ENCODE measurements around the gene CRACDL.

Gene CRACDL

DNA sequence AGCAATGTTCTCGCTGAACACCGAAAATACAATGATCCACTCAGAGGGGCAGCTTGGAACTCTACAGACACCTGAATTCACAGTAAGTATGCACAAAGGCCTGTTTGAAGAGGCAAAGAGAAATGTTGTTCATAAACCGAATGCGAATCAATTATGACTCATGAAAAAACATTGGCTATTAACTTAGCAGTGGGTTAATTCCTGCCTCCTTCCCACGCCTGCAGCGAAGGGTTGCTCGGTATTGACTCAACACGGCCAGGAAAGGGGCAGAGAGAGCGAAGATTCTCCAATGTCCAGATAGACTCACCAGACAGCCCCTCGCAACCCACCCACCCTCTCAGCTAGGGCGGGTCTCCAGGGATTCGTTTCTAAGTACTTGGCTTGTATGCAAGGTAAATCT, 9.4 kb downstream of the CRACDL start:
- no peak for DNase-seq

DNA sequence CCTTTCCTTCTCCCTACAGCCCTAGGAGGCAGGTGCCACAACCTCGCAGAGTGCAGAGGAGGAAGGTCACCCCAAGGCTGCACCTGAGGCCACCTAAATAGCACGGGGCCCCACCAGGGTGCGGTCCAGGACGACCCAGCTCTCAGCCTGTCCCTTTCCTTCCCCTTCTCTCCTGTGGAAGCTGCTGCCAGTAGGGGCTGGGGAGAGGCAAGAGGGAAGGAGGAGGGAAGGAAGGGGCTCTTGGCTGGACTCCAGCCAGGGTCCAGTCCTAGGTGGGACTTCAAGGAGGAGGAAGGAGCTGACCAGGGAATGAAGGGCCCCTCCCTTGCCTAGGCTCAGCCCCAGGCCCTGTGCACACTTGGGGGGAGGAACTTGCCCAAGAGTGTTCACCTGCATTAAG, 11.1 kb downstream of the CRACDL start:
- DNase-seq = no peak

DNA sequence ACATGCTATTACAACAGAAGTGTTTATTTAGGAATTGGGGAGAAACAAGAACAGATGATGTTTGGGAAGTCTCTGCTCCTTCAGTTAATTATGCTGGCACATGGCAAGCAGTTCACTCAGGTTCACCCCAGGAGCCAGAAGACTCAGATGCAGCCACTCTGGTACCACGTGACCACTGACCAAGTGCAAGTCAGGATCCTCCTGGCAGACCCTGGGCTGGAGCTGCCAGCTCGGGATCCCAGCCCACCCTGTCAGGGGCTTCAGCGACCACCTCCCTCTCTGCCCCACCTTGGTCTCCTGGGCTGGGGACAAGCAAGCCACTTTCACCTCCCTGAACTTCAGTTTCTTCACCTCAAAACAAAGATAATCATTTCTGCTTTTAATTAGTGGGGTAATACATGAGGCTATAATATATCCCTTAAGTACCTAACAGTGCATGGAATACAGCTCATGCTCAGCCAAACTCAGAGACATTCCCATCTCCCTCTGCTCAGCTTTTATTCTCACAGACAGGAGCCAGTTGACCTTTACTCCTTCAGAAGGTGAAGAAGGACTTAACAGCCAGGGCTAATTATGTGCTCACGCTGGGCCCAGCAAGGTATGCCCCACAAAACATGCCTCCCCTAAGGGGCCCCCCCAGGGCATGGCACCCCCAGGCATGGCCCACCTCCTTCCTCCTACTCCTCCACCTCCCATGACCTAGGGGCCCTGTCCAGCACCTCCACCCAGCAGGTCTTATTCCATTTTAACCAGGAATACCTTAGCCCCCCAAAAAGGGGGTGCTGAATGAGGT, 11.8 kb downstream of the CRACDL start:
- DNase-seq = no peak

DNA sequence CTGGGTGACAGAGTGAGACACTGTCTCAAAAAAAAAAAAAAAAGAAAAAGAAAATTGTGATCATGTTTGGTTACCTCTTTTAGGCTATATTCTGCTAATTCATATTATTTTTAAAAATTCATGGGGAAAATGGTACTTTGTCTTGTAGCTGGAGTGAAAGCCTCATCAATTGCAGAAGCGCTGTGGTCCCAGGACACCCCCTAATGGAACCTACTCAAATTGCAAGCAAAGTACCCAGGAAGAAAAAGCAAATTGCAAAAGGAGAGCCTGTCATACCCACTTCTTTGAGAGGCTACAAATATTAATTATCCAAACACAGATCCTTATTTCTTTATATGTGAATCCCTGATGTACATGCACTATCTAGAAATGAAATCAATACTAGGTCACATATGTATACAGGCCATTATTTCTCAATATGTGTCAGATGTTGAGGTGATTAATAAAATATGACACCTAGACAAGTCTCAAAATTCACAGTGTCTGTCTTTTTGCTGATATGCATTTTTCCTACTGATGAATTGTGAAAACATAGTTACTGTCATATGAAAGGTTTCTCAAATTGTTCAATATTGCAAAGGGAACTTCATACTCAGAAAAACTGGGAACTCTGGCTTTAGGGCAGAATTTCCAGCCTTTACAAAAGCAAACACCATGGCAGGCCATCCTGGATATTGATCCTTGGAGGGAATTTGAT, 12.6 kb downstream of the CRACDL start:
- peak; percentile 27 to 34 for DNase-seq

DNA sequence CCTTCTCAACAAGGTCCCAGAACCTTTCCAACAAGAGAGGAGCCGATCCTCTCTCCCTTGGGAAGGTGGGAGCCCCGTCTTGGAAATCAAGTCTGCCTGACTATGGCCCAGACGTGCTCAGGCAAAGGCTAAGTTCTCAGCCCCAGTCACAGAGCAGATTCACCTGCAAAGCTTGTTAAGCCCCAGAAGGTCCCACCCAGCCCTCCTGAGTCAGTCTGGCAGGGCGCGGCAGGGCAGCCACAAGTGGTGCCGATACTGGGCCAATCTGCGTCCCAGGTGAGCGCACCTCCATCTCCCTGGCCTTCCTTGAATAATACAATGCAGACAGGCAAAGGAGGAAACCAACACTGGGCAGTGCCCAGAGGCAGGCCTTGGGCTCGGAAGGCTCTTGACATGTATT, 15.0 kb downstream of the CRACDL start:
- DNase-seq = no peak

DNA sequence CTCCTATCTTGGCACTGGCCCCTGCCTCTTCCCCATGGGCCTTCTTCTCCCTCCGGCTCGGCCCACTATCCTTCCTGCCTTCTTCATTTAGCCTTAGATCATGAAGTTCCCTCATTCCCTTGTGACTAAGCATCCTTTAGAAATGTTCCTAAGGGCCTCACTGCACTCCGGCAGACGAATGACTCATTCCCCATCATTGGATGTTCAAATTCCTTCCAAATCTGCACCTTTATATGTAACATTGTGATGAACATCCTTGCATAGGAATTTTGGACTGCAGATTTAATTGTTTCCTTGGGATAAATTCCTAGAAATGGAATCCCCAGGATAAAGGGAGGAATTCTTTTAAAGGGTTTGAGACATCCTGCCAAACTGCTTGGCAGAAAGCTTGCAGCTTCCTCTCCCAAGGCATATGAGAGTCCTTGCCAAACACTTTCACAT, 19.0 kb downstream of the CRACDL start:
- no peak for DNase-seq

DNA sequence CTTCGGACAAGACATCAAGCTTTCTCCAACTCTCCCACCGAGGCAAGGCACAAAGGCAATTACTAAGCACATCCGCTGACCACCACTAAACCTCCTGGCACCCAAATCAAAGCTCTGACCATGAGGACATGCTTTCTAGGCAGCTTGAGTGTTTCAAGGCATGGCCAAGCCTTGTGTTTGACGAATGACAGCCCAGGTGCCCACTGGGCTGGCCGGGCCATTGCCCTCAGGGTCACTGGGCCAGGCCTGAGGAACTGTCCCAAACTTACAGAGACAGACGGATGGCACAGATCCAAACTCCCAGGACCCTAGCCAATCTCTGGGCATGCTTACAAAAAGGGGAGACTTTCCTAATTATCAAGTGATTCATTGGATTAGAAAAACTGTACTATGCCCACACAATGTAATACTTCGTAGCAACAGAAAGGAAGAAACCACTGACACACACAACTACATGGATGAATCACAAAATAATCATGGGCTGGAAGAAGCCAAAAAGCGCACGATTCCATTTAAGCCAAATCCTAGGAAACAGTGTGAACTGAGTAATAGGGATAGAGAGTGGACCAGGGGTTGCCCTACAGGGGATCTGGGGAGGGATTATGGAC, 20.2 kb downstream of the CRACDL start:
- DNase-seq = no peak

DNA sequence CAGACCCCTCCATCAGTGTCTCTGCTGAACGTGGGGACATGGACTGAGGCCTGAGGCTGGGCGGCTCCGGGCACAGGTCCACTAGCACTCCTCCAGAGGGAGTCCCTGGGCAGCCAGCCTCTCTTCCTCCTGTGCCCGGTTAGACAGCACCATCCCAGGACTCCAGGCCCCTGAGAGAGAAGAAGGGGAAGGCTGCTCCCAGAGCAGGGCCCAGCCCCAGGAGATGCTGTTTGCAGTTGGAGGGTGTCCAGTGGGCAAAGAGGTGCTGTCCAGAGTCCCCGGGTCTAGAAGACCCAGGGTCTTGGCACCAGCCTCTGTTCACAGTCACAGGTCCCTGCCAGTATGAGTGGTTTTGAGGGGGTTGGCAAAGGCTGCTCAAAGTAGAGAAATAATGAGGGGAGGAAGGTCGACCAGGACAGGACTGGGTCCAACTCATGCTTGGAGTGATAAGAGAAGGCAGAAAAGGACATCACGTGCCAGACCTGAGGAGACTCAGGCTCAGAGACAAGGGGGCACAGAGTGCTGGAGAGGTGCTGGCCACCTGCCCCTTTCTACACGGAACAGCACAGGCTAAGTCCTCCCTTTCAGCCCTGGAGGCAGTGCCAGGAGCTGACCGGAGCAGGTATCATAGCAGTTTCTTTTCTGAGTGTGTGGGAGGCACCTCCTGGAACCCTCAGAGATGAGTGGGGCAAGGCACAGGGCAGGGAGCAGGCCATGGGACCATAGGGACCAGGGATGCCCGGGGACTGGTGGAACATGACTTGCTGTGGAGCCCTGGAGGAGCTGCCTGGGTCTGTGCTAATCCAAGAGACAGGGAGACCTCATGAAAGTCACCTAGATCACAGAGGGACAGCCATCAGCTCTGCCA, 21.1 kb downstream of the CRACDL start:
- DNase-seq = no peak

DNA sequence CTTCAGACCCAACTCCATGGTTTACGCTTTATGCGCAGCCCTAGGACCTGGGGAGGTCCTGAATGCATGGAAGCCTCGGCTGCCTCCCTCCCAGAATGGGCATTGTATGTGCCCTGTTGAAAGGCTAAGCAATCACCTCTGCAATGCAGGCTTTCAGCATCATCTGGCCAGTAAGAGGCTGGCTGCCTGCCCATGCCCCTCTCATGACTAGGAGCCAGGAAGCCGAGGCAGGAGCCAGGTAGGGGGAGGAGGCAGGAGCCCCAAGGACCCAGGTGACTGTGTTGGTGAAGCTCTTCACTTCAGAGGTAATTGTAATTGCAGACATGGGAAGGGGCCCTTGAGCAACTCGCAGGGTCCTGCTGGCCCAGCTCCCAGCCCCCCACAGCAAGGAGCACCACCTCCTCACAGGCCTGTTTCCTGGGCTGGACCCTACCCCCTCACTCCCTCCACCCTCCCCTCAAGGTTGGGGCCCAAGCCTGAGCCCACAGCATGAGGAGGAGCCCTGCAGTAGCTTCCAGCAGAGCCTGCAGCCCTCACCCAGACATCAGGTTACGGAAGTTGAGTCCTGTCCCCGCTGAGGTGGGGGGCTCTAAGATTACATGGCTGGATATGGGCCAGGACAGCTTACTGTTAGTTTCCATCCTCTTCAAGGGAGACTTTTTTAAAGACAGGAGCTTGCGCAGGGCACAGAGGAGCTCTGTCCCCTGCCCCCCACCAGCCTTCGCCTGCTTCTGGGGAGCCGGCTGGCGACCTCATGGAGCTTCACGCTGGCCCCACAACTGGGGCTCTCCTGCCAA, 21.9 kb downstream of the CRACDL start:
- DNase-seq = no peak

DNA sequence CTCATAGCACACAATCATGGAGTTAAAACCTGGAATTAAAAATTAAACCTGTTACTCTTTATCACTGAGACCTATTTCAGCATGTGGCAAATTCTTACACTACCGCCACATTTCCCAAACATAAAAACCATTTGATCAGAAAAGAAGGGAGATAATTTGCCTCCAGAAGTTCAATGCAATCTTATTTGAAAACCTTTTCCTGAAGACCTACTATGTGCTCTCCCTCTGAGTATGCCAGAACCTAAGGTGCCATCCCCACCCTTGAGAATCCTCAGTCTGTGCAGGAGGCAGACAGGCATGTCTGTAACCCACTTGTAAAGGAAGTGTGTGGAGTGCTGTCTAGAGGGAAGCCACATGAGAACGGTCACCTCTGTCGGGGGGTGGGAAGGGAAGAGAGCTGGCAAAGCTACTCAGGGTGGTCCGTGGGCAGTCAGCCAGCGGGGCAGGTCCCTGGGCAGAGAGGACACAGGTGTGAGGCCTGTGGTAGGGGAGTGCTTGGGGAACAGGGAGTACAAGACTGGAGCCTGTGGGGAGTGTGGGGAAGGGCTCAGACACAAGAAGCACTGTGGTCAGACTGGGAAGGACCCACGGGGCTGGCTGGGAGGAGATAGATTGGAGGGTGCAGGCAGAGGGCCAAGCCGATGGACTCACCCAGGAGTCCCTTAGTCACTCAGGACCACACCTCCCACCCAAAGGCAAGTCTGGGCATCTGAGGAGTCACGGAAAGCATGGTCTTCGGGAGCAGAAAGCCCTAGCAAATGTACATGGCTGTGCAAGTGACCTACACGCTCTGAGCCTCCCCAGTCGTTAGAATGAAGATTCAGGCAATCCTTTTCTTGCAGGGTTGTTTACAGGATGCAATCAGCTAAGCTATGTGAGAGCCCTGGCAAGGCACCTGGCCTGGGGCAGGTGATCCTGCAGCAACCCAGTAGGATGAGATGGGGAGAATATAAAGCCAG, 22.8 kb downstream of the CRACDL start:
- DNase-seq = no peak

DNA sequence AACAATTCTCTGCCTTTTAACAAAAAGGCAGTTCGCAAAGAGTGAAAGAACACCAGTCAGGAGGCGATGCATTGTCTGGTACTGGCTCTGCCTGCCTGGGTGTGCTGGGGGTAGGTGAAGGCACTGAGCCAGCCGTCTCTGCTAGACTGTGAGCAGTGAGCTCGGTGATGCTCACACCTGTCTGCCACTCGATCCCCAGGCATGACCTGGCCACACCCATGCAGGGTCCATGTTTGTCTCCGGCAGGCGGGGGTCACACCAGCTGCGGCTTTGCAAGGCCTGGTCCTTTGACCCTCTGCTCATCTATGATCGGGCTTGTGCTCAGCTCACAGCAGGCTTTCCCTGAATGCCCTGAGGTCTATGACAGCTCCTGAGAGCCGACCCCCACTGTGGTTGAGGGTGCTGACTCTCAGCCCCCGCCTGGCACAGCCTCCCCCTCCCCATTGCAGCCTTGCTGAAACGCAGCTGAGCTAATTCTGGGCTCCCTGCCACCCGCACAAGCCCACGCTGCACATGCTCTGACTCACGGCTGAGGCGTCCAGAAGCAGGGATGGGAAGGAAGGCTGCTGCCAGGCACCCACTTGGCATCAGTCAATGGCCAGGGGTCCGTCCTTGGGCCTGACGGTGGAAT, 23.7 kb downstream of the CRACDL start:
- no peak for DNase-seq

DNA sequence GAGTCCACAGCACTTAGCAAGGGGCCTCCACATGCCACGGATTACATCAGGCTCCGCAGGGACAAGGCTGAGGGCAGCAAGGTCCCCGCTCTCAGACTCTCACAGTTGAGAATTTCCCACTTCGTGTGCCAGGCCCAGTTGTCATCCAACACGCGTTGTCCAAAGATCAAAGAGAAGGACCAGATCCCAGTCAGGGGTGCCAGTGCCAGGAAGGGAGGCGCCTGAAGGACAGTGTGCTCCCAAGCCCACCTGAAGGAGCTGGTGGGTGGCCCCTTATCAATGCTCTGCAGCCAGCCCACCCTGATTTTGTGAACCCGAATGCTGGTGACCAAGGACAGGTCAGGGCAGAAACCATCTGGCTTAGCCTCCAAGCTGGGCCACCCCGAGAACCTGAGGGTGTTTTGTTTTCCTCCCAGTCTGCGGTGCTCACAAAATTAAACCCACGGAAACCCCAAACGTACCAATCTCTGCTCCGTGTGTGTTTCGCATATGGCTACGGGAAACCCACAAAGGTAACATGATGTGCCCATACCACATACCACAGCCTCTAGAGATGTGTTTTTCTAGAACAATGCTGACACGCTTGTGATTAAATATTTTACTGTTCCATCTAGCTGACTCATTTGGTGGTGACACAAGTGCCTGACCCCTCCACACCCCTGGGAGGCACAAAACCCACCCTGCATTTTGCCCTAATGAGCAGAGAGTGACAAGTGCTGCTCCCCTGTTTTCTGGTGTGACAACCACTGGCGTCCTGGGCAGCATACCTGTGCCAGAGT, 24.5 kb downstream of the CRACDL start:
- no peak for DNase-seq

DNA sequence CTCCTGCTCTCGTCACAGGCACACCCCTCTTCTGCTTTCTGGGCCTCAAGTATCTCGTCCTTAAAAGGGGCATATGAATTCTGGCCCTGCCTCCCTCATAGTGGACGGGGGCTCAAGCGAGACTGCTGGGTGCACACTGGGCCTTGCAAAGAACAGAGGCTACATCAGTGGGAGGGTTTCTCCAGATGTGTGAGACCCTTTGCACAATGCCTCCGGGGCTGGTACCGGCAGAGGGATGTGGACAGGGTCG, 25.0 kb downstream of the CRACDL start:
- DNase-seq = no peak

DNA sequence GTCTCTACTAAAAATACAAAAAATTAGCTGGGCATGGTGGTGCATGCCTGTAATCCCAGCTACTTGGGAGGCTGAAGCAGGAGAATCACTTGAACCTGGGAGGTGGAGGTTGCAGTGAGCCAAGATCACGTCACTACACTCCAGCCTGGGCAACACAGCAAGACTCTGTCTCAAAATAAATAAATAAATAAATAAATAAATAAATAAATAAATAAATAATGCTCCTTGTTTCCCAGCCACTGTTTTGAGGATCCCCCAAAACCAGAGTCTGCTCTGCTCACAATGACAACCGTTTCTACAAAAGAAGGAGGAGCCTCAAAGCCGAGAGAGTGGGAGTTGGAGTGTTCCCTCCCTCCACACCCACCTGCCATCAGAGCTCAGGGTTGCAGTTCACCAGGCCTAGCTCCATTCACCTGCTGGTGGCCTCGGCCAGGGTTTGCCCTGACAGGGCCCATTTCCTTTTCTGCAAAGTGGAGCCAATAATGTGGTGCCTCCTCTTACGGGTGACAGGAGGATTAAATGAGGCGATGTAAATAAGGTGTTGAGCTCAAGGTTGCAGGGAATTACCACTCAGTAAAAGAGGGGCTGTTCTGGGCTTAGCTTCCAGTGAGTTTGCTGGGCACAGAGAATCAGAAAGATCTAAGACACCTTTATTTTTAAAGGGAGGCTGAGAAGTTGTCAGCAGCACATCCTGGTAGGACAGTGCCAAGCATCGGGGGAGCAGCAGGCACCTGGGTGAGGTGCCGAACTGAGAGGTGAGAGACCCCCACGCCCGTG, 25.5 kb downstream of the CRACDL start:
- DNase-seq = no peak

DNA sequence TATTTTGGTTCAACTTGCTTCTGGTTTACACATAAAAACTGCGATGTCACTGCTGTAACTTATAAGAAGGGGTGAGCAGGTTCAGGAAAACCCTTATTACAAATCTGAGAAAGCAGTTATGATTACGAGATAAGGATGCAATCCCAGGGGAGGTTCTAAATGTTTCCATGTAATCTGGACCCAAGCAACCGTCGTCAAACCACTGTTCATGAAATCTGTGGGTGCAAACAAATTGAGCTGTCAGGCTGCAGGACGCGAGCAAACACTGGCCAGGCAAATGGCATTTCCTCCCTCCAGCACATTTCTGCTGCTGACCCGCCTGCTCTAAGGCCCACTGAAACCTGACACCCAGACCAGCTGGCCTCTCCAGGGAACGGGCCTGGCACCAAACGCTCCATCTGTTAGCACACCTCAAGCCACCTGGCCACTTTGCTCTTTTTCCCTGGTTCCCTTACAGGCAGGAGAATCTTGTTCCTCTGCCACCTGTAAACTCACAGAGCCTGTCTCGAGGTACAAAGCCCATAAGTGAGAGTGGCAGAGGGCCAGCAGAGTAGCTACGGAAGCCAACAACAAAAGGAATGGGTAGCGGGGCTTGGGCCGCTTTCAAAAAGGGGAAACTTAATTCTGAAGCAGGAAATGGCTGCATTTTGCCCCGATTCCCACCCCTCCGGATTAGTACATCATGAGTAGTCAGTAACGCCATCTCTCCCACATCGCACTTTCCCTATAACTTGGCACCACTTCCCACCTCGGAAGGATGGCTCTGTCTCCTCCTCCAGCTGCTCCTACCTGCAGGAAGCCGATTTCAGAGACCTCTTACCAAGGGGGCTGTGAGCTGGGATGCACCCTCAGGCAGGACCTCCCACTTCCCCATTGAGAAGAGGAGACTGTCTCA, 26.5 kb downstream of the CRACDL start:
- peak in 1 of 2 experiments; percentile 9 for DNase-seq

DNA sequence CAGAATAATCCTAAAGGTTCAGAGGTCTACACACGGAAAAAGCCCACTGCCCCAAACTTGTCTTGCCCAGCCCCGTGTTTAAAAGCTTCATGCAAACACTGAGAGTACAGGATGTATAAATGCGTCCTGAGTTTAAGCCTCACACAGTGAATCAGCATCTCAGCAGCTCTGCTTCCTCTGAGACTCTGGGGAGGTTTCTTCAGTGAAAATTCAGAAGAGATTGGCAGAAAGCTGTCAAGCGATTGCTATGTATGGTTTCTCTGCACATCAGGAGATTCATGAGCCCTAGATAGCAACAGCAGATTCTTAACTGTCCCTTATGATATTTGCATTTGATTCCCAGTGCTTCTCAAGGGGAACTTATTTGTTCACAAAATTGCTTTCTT, 27.1 kb downstream of the CRACDL start:
- DNase-seq = peak in 1 of 2 experiments; percentile 4

DNA sequence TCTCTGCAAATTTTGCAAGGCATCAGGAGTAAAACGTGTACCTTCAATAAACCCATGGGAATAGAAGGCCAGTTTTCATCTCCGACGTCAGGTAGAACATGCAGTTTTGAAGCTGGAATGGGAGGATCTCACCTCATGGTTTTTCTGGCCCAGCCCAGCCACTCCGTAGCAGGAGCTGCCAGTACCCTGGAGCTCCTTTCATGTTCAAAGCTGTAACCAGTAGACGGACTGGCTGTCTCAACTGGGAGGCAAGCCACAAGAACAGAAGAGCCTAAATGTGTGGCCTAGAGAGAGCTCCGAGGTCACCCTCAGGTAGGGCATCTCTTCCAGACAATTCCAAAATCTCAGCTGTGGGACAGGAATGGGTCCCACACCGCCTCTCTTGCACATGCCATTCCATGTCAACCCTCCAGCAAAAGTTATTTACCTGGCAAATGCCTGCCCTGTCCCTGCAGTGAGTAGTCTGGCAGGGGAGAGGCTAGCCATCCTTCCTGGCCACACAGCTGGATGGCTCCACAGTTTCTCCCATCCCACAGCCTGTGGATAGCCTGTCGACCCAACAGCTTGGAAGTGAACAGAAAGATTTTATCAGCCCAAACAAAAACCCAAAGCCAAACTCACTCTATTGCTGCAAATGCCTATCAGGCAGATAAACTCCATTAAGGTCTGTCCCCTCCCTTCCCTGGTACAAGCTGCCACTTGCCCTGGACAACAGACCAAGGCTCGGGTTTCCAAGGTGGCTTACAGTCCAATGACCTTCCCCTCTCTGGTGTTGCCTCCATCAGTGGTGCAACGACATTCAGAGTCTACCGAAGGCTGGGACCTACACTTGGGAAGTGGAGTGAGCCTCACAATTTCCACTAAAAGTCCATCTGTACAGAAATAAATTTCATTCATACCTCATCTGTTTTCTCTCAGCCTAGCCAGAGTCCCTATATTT, 27.8 kb downstream of the CRACDL start:
- no peak for DNase-seq
